ENCODE measurements around the gene TRIM44.

GRCh38 chr11:35725885-35726284, 63.3 kb downstream of the TRIM44 start:
- TF ChIP-seq, protein P1, sequence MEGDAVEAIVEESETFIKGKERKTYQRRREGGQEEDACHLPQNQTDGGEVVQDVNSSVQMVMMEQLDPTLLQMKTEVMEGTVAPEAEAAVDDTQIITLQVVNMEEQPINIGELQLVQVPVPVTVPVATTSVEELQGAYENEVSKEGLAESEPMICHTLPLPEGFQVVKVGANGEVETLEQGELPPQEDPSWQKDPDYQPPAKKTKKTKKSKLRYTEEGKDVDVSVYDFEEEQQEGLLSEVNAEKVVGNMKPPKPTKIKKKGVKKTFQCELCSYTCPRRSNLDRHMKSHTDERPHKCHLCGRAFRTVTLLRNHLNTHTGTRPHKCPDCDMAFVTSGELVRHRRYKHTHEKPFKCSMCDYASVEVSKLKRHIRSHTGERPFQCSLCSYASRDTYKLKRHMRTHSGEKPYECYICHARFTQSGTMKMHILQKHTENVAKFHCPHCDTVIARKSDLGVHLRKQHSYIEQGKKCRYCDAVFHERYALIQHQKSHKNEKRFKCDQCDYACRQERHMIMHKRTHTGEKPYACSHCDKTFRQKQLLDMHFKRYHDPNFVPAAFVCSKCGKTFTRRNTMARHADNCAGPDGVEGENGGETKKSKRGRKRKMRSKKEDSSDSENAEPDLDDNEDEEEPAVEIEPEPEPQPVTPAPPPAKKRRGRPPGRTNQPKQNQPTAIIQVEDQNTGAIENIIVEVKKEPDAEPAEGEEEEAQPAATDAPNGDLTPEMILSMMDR (conservative IDR thresholded peaks at IDR 0.05; ENCODE audit: low read depth, low read length) = no peak
- no peak for TF ChIP-seq EZH2 (IDR thresholded peaks at IDR 0.05; ENCODE audit: borderline replicate concordance, low read depth, low read length, poor library complexity, severe bottlenecking)
